NCI-H146 (cell line): ENCODE results near the gene LGALS9B.
"Not testable (repeated sequence)": the region's sequence is repeated elsewhere in the genome, so short reads cannot be mapped to it uniquely, and the experiment has no call there.

Experiments used
- DNase-seq: peaks from one replicate; lab custom pipeline; 2025; lab: John Stamatoyannopoulos, UW

The LGALS9B gene

GRCh38 chr17:20467447-20467846 lies at the start of gene LGALS9B:
TSS of gene LGALS9B (minus strand) at chr17:20467539. CDS start at chr17:20467470, 69 bp downstream.
- DNase-seq = not testable (repeated sequence)

GRCh38 chr17:20516986-20517385 lies 49.6 kb upstream of the LGALS9B start:
- not testable (repeated sequence) for DNase-seq

GRCh38 chr17:20515099-20515498 lies 47.8 kb upstream of the LGALS9B start:
- not testable (repeated sequence) for DNase-seq

GRCh38 chr17:20513539-20513938 lies 46.2 kb upstream of the LGALS9B start:
- not testable (repeated sequence) for DNase-seq

GRCh38 chr17:20512378-20512777 lies 45.0 kb upstream of the LGALS9B start:
- not testable (repeated sequence) for DNase-seq

GRCh38 chr17:20511778-20512177 lies 44.4 kb upstream of the LGALS9B start:
- DNase-seq = not testable (repeated sequence)

GRCh38 chr17:20505333-20505732 lies 38.0 kb upstream of the LGALS9B start:
- DNase-seq = not testable (repeated sequence)

GRCh38 chr17:20504388-20505066 lies 37.2 kb upstream of the LGALS9B start:
- DNase-seq = not testable (repeated sequence)

- DNase-seq = not testable (repeated sequence)
Measured at GRCh38 chr17:20501896-20502295, 34.6 kb upstream of the LGALS9B start.

- not testable (repeated sequence) for DNase-seq
Measured at GRCh38 chr17:20500346-20500745, 33.0 kb upstream of the LGALS9B start.

GRCh38 chr17:20495420-20495819 lies 28.1 kb upstream of the LGALS9B start:
- DNase-seq = not testable (repeated sequence)

GRCh38 chr17:20494735-20495134 lies 27.4 kb upstream of the LGALS9B start:
- not testable (repeated sequence) for DNase-seq

GRCh38 chr17:20494147-20494546 lies 26.8 kb upstream of the LGALS9B start:
- not testable (repeated sequence) for DNase-seq

- not testable (repeated sequence) for DNase-seq
Measured at GRCh38 chr17:20492971-20493370, 25.6 kb upstream of the LGALS9B start.

GRCh38 chr17:20492099-20492498 lies 24.8 kb upstream of the LGALS9B start:
- not testable (repeated sequence) for DNase-seq

- DNase-seq = peak; percentile 61
Measured at GRCh38 chr17:20484930-20485329, 17.6 kb upstream of the LGALS9B start.

- not testable (repeated sequence) for DNase-seq
Measured at GRCh38 chr17:20479889-20480591, 12.7 kb upstream of the LGALS9B start.

- not testable (repeated sequence) for DNase-seq
Measured at GRCh38 chr17:20477398-20478071, 10.2 kb upstream of the LGALS9B start.

GRCh38 chr17:20475137-20475831 lies 7.9 kb upstream of the LGALS9B start:
- not testable (repeated sequence) for DNase-seq

GRCh38 chr17:20474081-20474480 lies 6.7 kb upstream of the LGALS9B start:
- DNase-seq = not testable (repeated sequence)

GRCh38 chr17:20469946-20470345 lies 2.6 kb upstream of the LGALS9B start:
- DNase-seq = not testable (repeated sequence)

GRCh38 chr17:20469107-20469506 lies 1.8 kb upstream of the LGALS9B start:
- DNase-seq = not testable (repeated sequence)
